K562 treated with DMSO at 1 percent for 12 hours (cell line): ENCODE measurements around the gene KDM4B. TPM values are rescaled to one million over a fixed set of nuclear protein-coding genes. Genes with fewer than 3 reads are reported as not detected.

Experiments used
- total RNA-seq: library from RNA; unstranded; fragments of 300-600 nt; gene quantifications from 2 replicates; pipeline ENCODE4 v1.2.3, GENCODE V29; 2022; ENCODE audit not compliant: insufficient read depth

The KDM4B gene
- 17.0 and 34.0 TPM in 2 replicates for total RNA-seq

GRCh38 chr19:4968462-4969291 is at the start of gene KDM4B:
KDM4B (plus strand) TSS chr19:4969113; CDS start chr19:5032891, 63,778 bp downstream.

Other genes with a start within 250 kb of the KDM4B start
- 21.4 and 59.0 TPM in 2 replicates for gene DPP9, start 245.3 kb upstream of the KDM4B start, total RNA-seq
- 1.7 and 4.1 TPM in 2 replicates for gene FEM1A, start 177.4 kb upstream of the KDM4B start, total RNA-seq
- gene TICAM1, start 137.4 kb upstream of the KDM4B start, total RNA-seq, result 6.3 and 12.2 TPM in 2 replicates
- gene PLIN3, start 101.4 kb upstream of the KDM4B start, total RNA-seq, result 99.2 and 99.6 TPM in 2 replicates
- gene ARRDC5, start 66.2 kb upstream of the KDM4B start, total RNA-seq, result not detected in 2 replicates
- gene UHRF1, start 59.6 kb upstream of the KDM4B start, total RNA-seq, result 14.8 and 30.4 TPM in 2 replicates